ENCODE data around the gene PPP1R9B.

PPP1R9B gene

GRCh38 chr17:50187394-50187725, 36.9 kb upstream of the PPP1R9B start:
- no peak for DNase-seq

GRCh38 chr17:50186661-50187393, 36.4 kb upstream of the PPP1R9B start:
- no peak for DNase-seq

GRCh38 chr17:50185631-50186471, 35.4 kb upstream of the PPP1R9B start:
- DNase-seq: no peak

GRCh38 chr17:50184611-50185398, 34.3 kb upstream of the PPP1R9B start:
- peak; percentile 74 to 80 for DNase-seq

GRCh38 chr17:50184064-50184463, 33.6 kb upstream of the PPP1R9B start:
- no peak for DNase-seq

GRCh38 chr17:50183421-50183994, 33.0 kb upstream of the PPP1R9B start:
- DNase-seq: peak in 1 of 2 donors; percentile 50

GRCh38 chr17:50182783-50183420, 32.4 kb upstream of the PPP1R9B start:
- no peak for DNase-seq

GRCh38 chr17:50181591-50182560, 31.4 kb upstream of the PPP1R9B start:
- DNase-seq: no peak

- no peak for DNase-seq
Measured at GRCh38 chr17:50181144-50181543, 30.7 kb upstream of the PPP1R9B start.

GRCh38 chr17:50180620-50181019, 30.1 kb upstream of the PPP1R9B start:
- no peak for DNase-seq

GRCh38 chr17:50180111-50180510, 29.6 kb upstream of the PPP1R9B start:
- no peak for DNase-seq

- peak; percentile 67 to 82 for DNase-seq
Measured at GRCh38 chr17:50177983-50178834, 27.7 kb upstream of the PPP1R9B start.

GRCh38 chr17:50177476-50177875, 27.0 kb upstream of the PPP1R9B start:
- DNase-seq: no peak

GRCh38 chr17:50176559-50177357, 26.3 kb upstream of the PPP1R9B start:
- no peak for DNase-seq

GRCh38 chr17:50175035-50175807, 24.7 kb upstream of the PPP1R9B start:
- DNase-seq: no peak

GRCh38 chr17:50174444-50174843, 24.0 kb upstream of the PPP1R9B start:
- no peak for DNase-seq

GRCh38 chr17:50173335-50173941, 23.0 kb upstream of the PPP1R9B start:
- no peak for DNase-seq

GRCh38 chr17:50172936-50173334, 22.5 kb upstream of the PPP1R9B start:
- no peak for DNase-seq
